ENCODE data around the gene CARD9. TPM values are rescaled to one million over a fixed set of nuclear protein-coding genes. Genes with fewer than 3 reads are reported as not detected.
A peak's percentile ranks its signal among the peaks of the same experiment; 100 is the strongest.

CARD9 gene
- total and polyA plus RNA-seq, 2 of the 8 experiments (the other 6 are each of a cell fraction or from before 2014, with no cell fraction given), result 0.15 to 1.1 TPM

GRCh38 chr9:136344544-136345280 is 28.8 kb downstream of the CARD9 start:
- Histone ChIP-seq H2AFZ (ENCODE audit: low read length) (no peak overlapping the region), H4K20me1 (replicated peaks in 1 of 2; ENCODE audit: control insufficient read depth in 1 of 2, insufficient read depth in 2 of 2, low read length in 2 of 2) (no peaks in the 10 kb centered on the region), H3K56ac (replicated peaks; ENCODE audit: insufficient read length, low read depth, low read length) (no peak overlapping the region), H3K4me2 (ENCODE audit: insufficient read depth in 1 of 2, low read depth in 2 of 2, low read length in 2 of 2) (no peak overlapping the region), H3K79me1 (ENCODE audit: low read depth, low read length) (no peaks in the 10 kb centered on the region), H3K9me3 (ENCODE audit: insufficient read depth in 2 of 2, low read depth in 1 of 2, low read length in 1 of 2) (no peaks in the 10 kb centered on the region), H3K4me1 (replicated peaks in 1 of 4; ENCODE audit: control insufficient read depth in 3 of 4, insufficient read depth in 4 of 4, low read length in 3 of 4) (peaks cover 0 to 19% (median 10%) of the 10 kb centered on the region in 4 experiments; a peak in 6 of 7 replicates), H3K4me3 (ENCODE audit: extremely low read depth in 1 of 4, insufficient read depth in 2 of 4, low read depth in 3 of 4, low read length in 4 of 4) (no peak overlapping the region), H3K23me2 (ENCODE audit: low read depth, low read length) (peaks cover 2% of the 10 kb centered on the region; the same call in 1 of the 2 replicates), H2BK20ac (ENCODE audit: low read length) (no peak overlapping the region), H3K23ac (ENCODE audit: insufficient read length) (no peak overlapping the region), H2AK5ac (ENCODE audit: low read depth, low read length) (peak overlapping the region; percentile 65; the same call in 1 of the 2 replicates), H4K5ac (ENCODE audit: insufficient read length, low read depth, low read length) (no peak overlapping the region), H3K4ac (replicated peaks; ENCODE audit: insufficient read length, low read depth, low read length) (no peak overlapping the region), H3K27me3 (replicated peaks in 1 of 4; ENCODE audit: control insufficient read depth in 3 of 4, extremely low read depth in 1 of 4, insufficient read depth in 3 of 4, low read length in 3 of 4) (no peaks in the 10 kb centered on the region), H2BK5ac (ENCODE audit: low read depth, low read length) (no peak overlapping the region; the same call in 1 of the 2 replicates), H2BK12ac (ENCODE audit: low read depth, low read length) (0 out of 2 replicates have a peak overlapping the region, but pooled peaks have one; percentile 27), H2BK120ac (replicated peaks; ENCODE audit: low read depth, low read length) (no peak overlapping the region), H4K8ac (ENCODE audit: extremely low read depth, insufficient read depth, low read length) (no peak overlapping the region), H3K79me2 (ENCODE audit: control insufficient read depth in 1 of 2, insufficient read depth in 2 of 2, low read length in 2 of 2) (no peaks in the 10 kb centered on the region), H2BK15ac (ENCODE audit: low read length) (no peak overlapping the region), H4K91ac (replicated peaks; ENCODE audit: insufficient read length, low read length) (no peak overlapping the region), H3K36me3 (ENCODE audit: control insufficient read depth in 2 of 4, insufficient read depth in 4 of 4, low read length in 3 of 4) (no peaks in the 10 kb centered on the region), H3K18ac (ENCODE audit: extremely low read depth, low read length) (peak overlapping the region; percentile 6; the same call in 1 of the 2 replicates), H3K14ac (ENCODE audit: insufficient read length) (no peak overlapping the region), H3K27ac (ENCODE audit: low read depth, low read length) (no peak overlapping the region), H3K9ac (replicated peaks in 1 of 4; ENCODE audit: extremely low read depth in 1 of 4, low read depth in 3 of 4, low read length in 3 of 4) (no peak overlapping the region)
- POLR2A ChIA-PET (ENCODE audit: partially characterized antibody), result interaction anchor here (0.8 to 8.0 kb wide), 5 partner anchors 11 to 98 kb away, joined by 3 to 137 read pairs (median 3); partner anchors contain the start of gene DNLZ
- no peak for FAIRE-seq
- WGBS, 2 experiments (ENCODE audit: extremely low coverage in 1 of 2, insufficient coverage in 1 of 2, insufficient read length in 1 of 2, insufficient replicate concordance in 2 of 2, low coverage in 1 of 2, low lambda C conversion rate in 2 of 2, missing lambda C conversion rate in 1 of 2), result 91% methylated on average over 21 of the region's 21 CpGs; no CpG with 5 or more reads in 1 of the 2 experiments
- CTCF ChIA-PET (ENCODE audit: partially characterized antibody), result interaction anchor here (0.8 to 7.9 kb wide), 9 partner anchors 9 to 207 kb away, joined by 3 to 80 read pairs (median 3); partner anchors contain the start of gene DNLZ
- no peak for DNase-seq (ENCODE audit: low read depth in 1 of 2, low spot score in 2 of 2)
- TF ChIP-seq KDM1A (IDR thresholded peaks at IDR 0.05; ENCODE audit: borderline replicate concordance, low read length), result peak; percentile 56; the same call in 1 of the 2 replicates
